ENCODE data around the gene TUFT1. TPM values are rescaled to one million over a fixed set of nuclear protein-coding genes. Genes with fewer than 3 reads are reported as not detected.

The TUFT1 gene
- total RNA-seq, 1 donor from 2014 or later, result 6.8 TPM

DNA sequence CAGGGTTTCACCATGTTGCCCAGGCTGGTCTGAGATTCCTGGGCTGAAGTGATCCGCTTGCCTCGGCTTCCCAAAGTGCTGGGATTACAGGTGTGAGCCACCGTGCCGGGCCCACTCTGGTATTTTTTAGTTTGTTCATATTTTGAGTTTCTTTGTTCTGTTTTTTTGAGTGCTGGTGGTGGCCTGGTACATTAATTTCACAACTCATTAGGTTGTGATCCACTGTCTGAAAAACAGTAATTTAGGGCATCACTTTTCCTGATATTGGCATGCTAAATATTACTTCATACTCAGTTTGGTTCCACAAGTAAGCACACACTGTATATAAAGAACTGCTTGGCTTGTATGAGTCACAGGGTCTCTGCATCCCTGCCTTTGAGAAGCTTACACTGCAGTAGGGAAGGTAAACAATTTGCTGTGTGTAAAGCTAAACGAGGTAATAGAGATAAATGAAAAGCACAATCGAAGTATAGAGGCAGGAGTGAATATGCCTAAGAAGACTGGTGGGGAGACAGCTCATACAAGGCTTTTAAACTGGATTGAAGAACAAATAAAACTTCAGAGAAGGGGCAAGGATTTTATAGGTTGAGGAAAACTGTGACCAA, 79.5 kb downstream of the TUFT1 start:
- Histone ChIP-seq H3K36me3 (ENCODE audit: control insufficient read depth in 3 of 3, insufficient read depth in 3 of 3, low read length in 3 of 3) (peaks cover 0 to 3% (median 3%) of the 10 kb centered on the region in 3 donors), H3K9me3 (ENCODE audit: control insufficient read depth in 3 of 3, low read length in 3 of 3) (no peaks in the 10 kb centered on the region), H3K27me3 (ENCODE audit: control insufficient read depth in 3 of 3, insufficient read depth in 3 of 3, low read length in 3 of 3) (no peaks in the 10 kb centered on the region), H3K4me3 (ENCODE audit: low read length in 3 of 3) (no peak overlapping the region), H3K9ac (ENCODE audit: low read depth in 1 of 3, low read length in 3 of 3) (peak overlapping the region; percentile 19 to 62 (median 28)), H3K4me1 (ENCODE audit: control insufficient read depth in 3 of 3, insufficient read depth in 3 of 3, low read length in 3 of 3) (peaks cover 7 to 25% (median 24%) of the 10 kb centered on the region in 3 donors), H3K27ac (ENCODE audit: low read depth, low read length) (peak overlapping the region; percentile 62)

DNA sequence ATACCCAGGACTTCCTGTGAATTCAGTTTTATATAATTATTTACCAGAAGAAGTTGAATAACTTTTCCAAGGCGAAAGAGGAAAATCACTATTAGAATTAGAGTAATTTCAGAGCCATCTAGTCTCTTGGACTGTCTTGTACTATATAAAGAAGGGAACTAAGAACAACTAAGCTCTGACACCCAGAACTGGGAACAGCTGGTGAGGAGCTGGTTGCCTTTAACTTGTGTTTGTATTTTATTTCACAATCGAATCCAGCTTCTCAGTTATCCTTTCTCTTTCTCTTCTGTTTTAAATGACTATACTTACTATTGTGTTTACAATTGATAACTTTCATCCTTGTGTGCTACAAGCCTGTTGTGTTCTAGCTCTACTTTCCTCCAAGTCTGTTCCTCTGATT, 80.2 kb downstream of the TUFT1 start:
- H3K9ac ChIP-seq (ENCODE audit: low read depth in 1 of 3, low read length in 3 of 3), result peak overlapping the region in 2 of 3 donors; percentile 19 to 62
- H3K27me3 ChIP-seq (ENCODE audit: control insufficient read depth in 3 of 3, insufficient read depth in 3 of 3, low read length in 3 of 3), result no peaks in the 10 kb centered on the region
- peak overlapping the region in 1 of 3 donors; percentile 45 for H3K4me3 ChIP-seq (ENCODE audit: low read length in 3 of 3)
- no peaks in the 10 kb centered on the region for H3K9me3 ChIP-seq (ENCODE audit: control insufficient read depth in 3 of 3, low read length in 3 of 3)
- H3K4me1 ChIP-seq (ENCODE audit: control insufficient read depth in 3 of 3, insufficient read depth in 3 of 3, low read length in 3 of 3), result peaks cover 7 to 25% (median 24%) of the 10 kb centered on the region in 3 donors
- H3K27ac ChIP-seq (ENCODE audit: low read depth, low read length), result peak overlapping the region; percentile 62
- peaks cover 0 to 3% (median 0%) of the 10 kb centered on the region in 3 donors for H3K36me3 ChIP-seq (ENCODE audit: control insufficient read depth in 3 of 3, insufficient read depth in 3 of 3, low read length in 3 of 3)

DNA sequence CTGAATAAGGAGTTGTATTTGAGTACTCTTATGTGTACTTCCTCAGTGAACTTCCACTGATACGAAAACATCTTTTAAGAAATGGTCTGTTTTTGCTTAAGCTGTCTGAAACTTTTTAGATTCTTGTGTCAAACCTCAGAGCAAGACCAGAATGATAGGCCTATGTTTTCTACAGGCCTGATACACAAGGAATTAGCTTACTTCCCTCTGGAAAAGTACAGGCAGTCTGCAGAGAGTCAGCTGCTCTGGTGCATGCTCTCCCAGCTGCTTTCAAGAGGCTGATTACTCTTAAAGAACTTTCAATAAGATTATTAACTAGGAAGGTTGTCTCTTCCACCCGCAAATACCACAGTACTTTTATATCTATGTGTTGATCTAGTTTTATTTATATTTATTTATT, 81.2 kb downstream of the TUFT1 start:
- Histone ChIP-seq H3K4me3 (ENCODE audit: low read length in 3 of 3) (no peak overlapping the region), H3K36me3 (ENCODE audit: control insufficient read depth in 3 of 3, insufficient read depth in 3 of 3, low read length in 3 of 3) (no peaks in the 10 kb centered on the region), H3K9me3 (ENCODE audit: control insufficient read depth in 3 of 3, low read length in 3 of 3) (no peaks in the 10 kb centered on the region), H3K4me1 (ENCODE audit: control insufficient read depth in 3 of 3, insufficient read depth in 3 of 3, low read length in 3 of 3) (peaks cover 7 to 25% (median 24%) of the 10 kb centered on the region in 3 donors), H3K27ac (ENCODE audit: low read depth, low read length) (peak overlapping the region; percentile 62), H3K27me3 (ENCODE audit: control insufficient read depth in 3 of 3, insufficient read depth in 3 of 3, low read length in 3 of 3) (no peaks in the 10 kb centered on the region), H3K9ac (ENCODE audit: low read depth in 1 of 3, low read length in 3 of 3) (peak overlapping the region in 1 of 3 donors; percentile 10)

DNA sequence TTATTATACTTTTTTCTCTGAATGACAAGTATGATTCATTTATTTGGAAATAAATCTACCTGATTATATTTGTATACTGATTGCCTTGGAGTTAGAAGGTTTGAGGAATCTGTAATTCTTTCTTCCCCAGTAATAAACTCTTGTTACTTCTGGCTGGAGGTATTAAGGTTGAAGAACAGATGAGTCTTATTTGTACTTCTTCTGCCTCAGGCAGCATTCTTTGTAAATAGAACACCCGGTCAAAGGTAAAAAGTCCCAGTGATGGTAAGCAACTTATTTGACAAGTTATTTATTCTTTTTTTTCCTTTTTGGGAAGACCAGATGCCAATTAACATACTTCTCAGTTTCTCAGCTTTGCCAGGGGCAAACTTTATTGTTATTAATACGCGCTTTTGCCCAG, 84.7 kb downstream of the TUFT1 start:
- Histone ChIP-seq H3K27ac (ENCODE audit: low read depth, low read length) (no peak overlapping the region), H3K36me3 (ENCODE audit: control insufficient read depth in 3 of 3, insufficient read depth in 3 of 3, low read length in 3 of 3) (no peaks in the 10 kb centered on the region), H3K4me1 (ENCODE audit: control insufficient read depth in 3 of 3, insufficient read depth in 3 of 3, low read length in 3 of 3) (peaks cover 4 to 17% (median 16%) of the 10 kb centered on the region in 3 donors), H3K9ac (ENCODE audit: low read depth in 1 of 3, low read length in 3 of 3) (no peak overlapping the region), H3K27me3 (ENCODE audit: control insufficient read depth in 3 of 3, insufficient read depth in 3 of 3, low read length in 3 of 3) (no peaks in the 10 kb centered on the region), H3K4me3 (ENCODE audit: low read length in 3 of 3) (no peak overlapping the region), H3K9me3 (ENCODE audit: control insufficient read depth in 3 of 3, low read length in 3 of 3) (no peaks in the 10 kb centered on the region)

DNA sequence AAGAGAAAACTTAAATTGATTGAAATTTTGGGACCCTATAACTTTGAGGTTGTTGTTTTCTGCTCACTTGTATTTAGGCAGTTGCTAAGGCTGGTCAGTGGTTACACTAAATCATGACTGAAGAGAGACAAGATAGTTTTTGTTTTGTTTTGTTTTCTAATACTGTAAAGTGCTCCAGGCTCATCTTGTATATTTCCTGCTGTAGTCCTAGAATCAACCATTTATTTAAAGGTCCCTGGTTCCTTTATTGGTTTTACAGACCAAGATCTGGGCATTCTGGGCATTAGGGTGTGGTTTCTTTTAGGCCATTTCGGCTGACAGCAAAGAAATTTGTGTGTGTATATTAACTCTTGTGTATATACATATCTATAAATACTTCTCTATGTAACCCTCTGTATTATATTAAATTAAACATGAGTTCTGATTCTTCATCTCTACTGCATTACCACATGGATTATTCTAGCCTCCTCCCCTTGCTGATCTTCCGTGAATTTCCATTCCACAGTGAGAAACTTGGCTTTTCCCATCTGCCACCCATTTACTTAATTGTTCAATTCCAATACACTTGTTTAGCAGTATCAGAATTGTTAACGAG, 86.7 kb downstream of the TUFT1 start:
- Histone ChIP-seq H3K4me1 (ENCODE audit: control insufficient read depth in 3 of 3, insufficient read depth in 3 of 3, low read length in 3 of 3) (peaks cover 0 to 4% (median 0%) of the 10 kb centered on the region in 3 donors), H3K4me3 (ENCODE audit: low read length in 3 of 3) (no peak overlapping the region), H3K9ac (ENCODE audit: low read depth in 1 of 3, low read length in 3 of 3) (no peak overlapping the region), H3K27me3 (ENCODE audit: control insufficient read depth in 3 of 3, insufficient read depth in 3 of 3, low read length in 3 of 3) (no peaks in the 10 kb centered on the region), H3K9me3 (ENCODE audit: control insufficient read depth in 3 of 3, low read length in 3 of 3) (no peaks in the 10 kb centered on the region), H3K27ac (ENCODE audit: low read depth, low read length) (no peak overlapping the region), H3K36me3 (ENCODE audit: control insufficient read depth in 3 of 3, insufficient read depth in 3 of 3, low read length in 3 of 3) (no peaks in the 10 kb centered on the region)

DNA sequence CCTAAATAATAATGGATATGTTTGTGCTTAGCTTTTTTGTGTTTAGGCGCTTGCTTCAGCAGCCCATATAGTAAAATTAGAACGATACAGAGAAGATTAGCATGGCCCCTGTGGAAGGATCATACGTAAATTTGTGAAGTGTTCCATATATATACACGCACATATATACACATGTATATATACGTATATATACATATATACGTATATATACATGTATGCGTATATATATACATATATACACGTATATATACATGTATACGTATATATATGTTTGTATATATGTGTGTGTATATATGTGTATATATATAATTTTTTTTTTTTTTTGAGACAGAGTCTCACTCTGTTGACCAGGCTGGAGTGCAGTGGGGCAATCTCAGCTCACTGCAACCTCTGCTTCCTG, 89.2 kb downstream of the TUFT1 start:
- no peak overlapping the region for H3K9ac ChIP-seq (ENCODE audit: low read depth in 1 of 3, low read length in 3 of 3)
- H3K36me3 ChIP-seq (ENCODE audit: control insufficient read depth in 3 of 3, insufficient read depth in 3 of 3, low read length in 3 of 3), result no peaks in the 10 kb centered on the region
- H3K4me1 ChIP-seq (ENCODE audit: control insufficient read depth in 3 of 3, insufficient read depth in 3 of 3, low read length in 3 of 3), result no peaks in the 10 kb centered on the region
- H3K4me3 ChIP-seq (ENCODE audit: low read length in 3 of 3), result no peak overlapping the region
- H3K27me3 ChIP-seq (ENCODE audit: control insufficient read depth in 3 of 3, insufficient read depth in 3 of 3, low read length in 3 of 3), result no peaks in the 10 kb centered on the region
- no peaks in the 10 kb centered on the region for H3K9me3 ChIP-seq (ENCODE audit: control insufficient read depth in 3 of 3, low read length in 3 of 3)
- no peak overlapping the region for H3K27ac ChIP-seq (ENCODE audit: low read depth, low read length)

Small RNAs within 50 kb of the gene (small RNA-seq; reads per million reads assigned to genes)
- gene MIR554 (not detected), gene RF00405 (0.07 reads per million), gene RNU6-1062P (not detected)

Other genes with a start within 250 kb of the TUFT1 start
- gene PI4KB, start 212.9 kb upstream of the TUFT1 start, total RNA-seq, result 30.3 TPM
- gene RFX5, start 193.1 kb upstream of the TUFT1 start, total RNA-seq, result 24.0 TPM
- 74.6 TPM for gene SELENBP1, start 167.6 kb upstream of the TUFT1 start, total RNA-seq
- gene PSMB4, start 140.7 kb upstream of the TUFT1 start, total RNA-seq, result 308 TPM
- 25.1 TPM for gene POGZ, start 80.8 kb upstream of the TUFT1 start, total RNA-seq
- gene CGN, start 28.9 kb upstream of the TUFT1 start, total RNA-seq, result 0.52 TPM
- gene SNX27, start 71.7 kb downstream of the TUFT1 start, total RNA-seq, result 36.0 TPM
- gene CELF3, start 176.5 kb downstream of the TUFT1 start, total RNA-seq, result under 0.01 TPM
- gene RIIAD1, start 181.2 kb downstream of the TUFT1 start, total RNA-seq, result not detected
- gene MRPL9, start 223.2 kb downstream of the TUFT1 start, total RNA-seq, result 90.3 TPM

Measured in skeletal muscle tissue (tissue), 5 donors.